ENCODE data around the gene FGF1.

FGF1 gene

DNA sequence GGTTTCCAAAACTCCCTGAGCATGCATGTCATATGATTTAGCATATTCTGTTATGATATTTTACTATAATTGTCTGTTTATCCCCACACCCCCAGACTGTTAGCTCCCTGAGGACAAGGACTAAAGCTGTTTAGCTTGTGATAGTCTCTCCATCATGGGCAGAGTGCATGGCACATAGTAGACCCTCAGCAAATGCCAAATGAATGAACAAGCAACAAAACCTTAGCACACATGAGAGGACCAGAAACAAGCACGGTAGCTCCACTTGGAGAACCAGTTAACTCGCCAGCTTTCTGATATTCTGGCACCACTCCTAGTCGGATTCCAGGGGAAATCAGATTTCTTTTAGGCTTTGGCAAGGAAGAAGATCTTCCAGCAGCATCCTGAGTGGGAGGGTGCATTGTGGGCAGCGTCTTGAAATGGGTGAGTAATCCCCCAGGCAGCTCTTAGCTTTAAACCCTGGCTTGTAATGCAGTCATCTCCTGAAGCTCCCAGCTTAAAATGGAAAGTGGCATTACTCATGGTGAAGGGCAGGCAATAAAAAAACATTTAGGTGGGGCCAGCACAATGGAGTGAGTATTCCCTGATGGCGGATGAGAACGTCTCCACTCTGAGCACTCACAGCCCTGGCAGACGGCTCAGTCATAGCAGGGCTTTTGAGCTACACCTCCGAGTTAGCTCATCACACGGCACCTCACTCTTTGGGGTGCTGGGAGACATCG, 41.1 kb downstream of the FGF1 start (continued):
- TF ChIP-seq, protein P1, sequence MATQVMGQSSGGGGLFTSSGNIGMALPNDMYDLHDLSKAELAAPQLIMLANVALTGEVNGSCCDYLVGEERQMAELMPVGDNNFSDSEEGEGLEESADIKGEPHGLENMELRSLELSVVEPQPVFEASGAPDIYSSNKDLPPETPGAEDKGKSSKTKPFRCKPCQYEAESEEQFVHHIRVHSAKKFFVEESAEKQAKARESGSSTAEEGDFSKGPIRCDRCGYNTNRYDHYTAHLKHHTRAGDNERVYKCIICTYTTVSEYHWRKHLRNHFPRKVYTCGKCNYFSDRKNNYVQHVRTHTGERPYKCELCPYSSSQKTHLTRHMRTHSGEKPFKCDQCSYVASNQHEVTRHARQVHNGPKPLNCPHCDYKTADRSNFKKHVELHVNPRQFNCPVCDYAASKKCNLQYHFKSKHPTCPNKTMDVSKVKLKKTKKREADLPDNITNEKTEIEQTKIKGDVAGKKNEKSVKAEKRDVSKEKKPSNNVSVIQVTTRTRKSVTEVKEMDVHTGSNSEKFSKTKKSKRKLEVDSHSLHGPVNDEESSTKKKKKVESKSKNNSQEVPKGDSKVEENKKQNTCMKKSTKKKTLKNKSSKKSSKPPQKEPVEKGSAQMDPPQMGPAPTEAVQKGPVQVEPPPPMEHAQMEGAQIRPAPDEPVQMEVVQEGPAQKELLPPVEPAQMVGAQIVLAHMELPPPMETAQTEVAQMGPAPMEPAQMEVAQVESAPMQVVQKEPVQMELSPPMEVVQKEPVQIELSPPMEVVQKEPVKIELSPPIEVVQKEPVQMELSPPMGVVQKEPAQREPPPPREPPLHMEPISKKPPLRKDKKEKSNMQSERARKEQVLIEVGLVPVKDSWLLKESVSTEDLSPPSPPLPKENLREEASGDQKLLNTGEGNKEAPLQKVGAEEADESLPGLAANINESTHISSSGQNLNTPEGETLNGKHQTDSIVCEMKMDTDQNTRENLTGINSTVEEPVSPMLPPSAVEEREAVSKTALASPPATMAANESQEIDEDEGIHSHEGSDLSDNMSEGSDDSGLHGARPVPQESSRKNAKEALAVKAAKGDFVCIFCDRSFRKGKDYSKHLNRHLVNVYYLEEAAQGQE (tag by site-specific recombination; IDR thresholded peaks at IDR 0.05): no peak
- TF ChIP-seq, protein P2, sequence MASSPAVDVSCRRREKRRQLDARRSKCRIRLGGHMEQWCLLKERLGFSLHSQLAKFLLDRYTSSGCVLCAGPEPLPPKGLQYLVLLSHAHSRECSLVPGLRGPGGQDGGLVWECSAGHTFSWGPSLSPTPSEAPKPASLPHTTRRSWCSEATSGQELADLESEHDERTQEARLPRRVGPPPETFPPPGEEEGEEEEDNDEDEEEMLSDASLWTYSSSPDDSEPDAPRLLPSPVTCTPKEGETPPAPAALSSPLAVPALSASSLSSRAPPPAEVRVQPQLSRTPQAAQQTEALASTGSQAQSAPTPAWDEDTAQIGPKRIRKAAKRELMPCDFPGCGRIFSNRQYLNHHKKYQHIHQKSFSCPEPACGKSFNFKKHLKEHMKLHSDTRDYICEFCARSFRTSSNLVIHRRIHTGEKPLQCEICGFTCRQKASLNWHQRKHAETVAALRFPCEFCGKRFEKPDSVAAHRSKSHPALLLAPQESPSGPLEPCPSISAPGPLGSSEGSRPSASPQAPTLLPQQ (tag by site-specific recombination; IDR thresholded peaks at IDR 0.05): peak; percentile 99
- peak; percentile 99 for TF ChIP-seq ZFP69B (tag by site-specific recombination; IDR thresholded peaks at IDR 0.05)
- peak; percentile 28; the same call in 1 of the 2 replicates for TF ChIP-seq GLIS2 (tag by site-specific recombination; IDR thresholded peaks at IDR 0.05)
- TF ChIP-seq ZXDB (tag by site-specific recombination; IDR thresholded peaks at IDR 0.05): no peak
- TF ChIP-seq ZNF10 (tag by site-specific recombination; IDR thresholded peaks at IDR 0.05): peak; percentile 51
- TF ChIP-seq ZNF521 (tag by site-specific recombination; IDR thresholded peaks at IDR 0.05): no peak
- TF ChIP-seq, protein P3, sequence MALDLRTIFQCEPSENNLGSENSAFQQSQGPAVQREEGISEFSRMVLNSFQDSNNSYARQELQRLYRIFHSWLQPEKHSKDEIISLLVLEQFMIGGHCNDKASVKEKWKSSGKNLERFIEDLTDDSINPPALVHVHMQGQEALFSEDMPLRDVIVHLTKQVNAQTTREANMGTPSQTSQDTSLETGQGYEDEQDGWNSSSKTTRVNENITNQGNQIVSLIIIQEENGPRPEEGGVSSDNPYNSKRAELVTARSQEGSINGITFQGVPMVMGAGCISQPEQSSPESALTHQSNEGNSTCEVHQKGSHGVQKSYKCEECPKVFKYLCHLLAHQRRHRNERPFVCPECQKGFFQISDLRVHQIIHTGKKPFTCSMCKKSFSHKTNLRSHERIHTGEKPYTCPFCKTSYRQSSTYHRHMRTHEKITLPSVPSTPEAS (tag by site-specific recombination; IDR thresholded peaks at IDR 0.05): no peak
- TF ChIP-seq, protein P4, sequence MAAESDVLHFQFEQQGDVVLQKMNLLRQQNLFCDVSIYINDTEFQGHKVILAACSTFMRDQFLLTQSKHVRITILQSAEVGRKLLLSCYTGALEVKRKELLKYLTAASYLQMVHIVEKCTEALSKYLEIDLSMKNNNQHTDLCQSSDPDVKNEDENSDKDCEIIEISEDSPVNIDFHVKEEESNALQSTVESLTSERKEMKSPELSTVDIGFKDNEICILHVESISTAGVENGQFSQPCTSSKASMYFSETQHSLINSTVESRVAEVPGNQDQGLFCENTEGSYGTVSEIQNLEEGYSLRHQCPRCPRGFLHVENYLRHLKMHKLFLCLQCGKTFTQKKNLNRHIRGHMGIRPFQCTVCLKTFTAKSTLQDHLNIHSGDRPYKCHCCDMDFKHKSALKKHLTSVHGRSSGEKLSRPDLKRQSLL (tag by site-specific recombination; IDR thresholded peaks at IDR 0.05): peak; percentile 28; the same call in 1 of the 2 replicates
- no peak for TF ChIP-seq ZNF274 (IDR thresholded peaks at IDR 0.05; ENCODE audit: low read length)
- no peak for TF ChIP-seq ZNF274 (tag by site-specific recombination; IDR thresholded peaks at IDR 0.05; ENCODE audit: borderline replicate concordance)
- peak; percentile 76 for TF ChIP-seq SP7 (tag by site-specific recombination; IDR thresholded peaks at IDR 0.05)
- no peak for TF ChIP-seq REPIN1 (tag by site-specific recombination; IDR thresholded peaks at IDR 0.05; ENCODE audit: low read depth)
- TF ChIP-seq ZFHX2 (tag by site-specific recombination; conservative IDR thresholded peaks at IDR 0.05): peak; percentile 71
- TF ChIP-seq, protein P5, sequence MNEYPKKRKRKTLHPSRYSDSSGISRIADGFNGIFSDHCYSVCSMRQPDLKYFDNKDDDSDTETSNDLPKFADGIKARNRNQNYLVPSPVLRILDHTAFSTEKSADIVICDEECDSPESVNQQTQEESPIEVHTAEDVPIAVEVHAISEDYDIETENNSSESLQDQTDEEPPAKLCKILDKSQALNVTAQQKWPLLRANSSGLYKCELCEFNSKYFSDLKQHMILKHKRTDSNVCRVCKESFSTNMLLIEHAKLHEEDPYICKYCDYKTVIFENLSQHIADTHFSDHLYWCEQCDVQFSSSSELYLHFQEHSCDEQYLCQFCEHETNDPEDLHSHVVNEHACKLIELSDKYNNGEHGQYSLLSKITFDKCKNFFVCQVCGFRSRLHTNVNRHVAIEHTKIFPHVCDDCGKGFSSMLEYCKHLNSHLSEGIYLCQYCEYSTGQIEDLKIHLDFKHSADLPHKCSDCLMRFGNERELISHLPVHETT (tag by site-specific recombination; IDR thresholded peaks at IDR 0.05): 0 out of 2 replicates have a peak, but pooled peaks have one; percentile 56
- TF ChIP-seq, protein P6, sequence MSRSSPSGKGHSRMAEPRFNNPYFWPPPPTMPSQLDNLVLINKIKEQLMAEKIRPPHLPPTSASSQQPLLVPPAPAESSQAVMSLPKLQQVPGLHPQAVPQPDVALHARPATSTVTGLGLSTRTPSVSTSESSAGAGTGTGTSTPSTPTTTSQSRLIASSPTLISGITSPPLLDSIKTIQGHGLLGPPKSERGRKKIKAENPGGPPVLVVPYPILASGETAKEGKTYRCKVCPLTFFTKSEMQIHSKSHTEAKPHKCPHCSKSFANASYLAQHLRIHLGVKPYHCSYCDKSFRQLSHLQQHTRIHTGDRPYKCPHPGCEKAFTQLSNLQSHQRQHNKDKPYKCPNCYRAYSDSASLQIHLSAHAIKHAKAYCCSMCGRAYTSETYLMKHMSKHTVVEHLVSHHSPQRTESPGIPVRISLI (tag by site-specific recombination; IDR thresholded peaks at IDR 0.05): peak; percentile 69
- peak; percentile 96 for TF ChIP-seq ZNF184 (tag by site-specific recombination; IDR thresholded peaks at IDR 0.05)
- TF ChIP-seq ZNF660 (tag by site-specific recombination; IDR thresholded peaks at IDR 0.05): peak; percentile 95
- TF ChIP-seq ZNF555 (tag by site-specific recombination; conservative IDR thresholded peaks at IDR 0.05): no peak
- peak; percentile 68 for TF ChIP-seq GLIS1 (tag by site-specific recombination; IDR thresholded peaks at IDR 0.05)
- TF ChIP-seq ZNF239 (tag by site-specific recombination; IDR thresholded peaks at IDR 0.05): no peak
- TF ChIP-seq, protein P7, sequence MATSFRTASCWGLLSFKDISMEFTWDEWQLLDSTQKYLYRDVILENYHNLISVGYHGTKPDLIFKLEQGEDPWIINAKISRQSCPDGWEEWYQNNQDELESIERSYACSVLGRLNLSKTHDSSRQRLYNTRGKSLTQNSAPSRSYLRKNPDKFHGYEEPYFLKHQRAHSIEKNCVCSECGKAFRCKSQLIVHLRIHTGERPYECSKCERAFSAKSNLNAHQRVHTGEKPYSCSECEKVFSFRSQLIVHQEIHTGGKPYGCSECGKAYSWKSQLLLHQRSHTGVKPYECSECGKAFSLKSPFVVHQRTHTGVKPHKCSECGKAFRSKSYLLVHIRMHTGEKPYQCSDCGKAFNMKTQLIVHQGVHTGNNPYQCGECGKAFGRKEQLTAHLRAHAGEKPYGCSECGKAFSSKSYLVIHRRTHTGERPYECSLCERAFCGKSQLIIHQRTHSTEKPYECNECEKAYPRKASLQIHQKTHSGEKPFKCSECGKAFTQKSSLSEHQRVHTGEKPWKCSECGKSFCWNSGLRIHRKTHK (tag by site-specific recombination; IDR thresholded peaks at IDR 0.05): no peak
- no peak for TF ChIP-seq ZNF785 (tag by site-specific recombination; IDR thresholded peaks at IDR 0.05)
- TF ChIP-seq, protein P8, sequence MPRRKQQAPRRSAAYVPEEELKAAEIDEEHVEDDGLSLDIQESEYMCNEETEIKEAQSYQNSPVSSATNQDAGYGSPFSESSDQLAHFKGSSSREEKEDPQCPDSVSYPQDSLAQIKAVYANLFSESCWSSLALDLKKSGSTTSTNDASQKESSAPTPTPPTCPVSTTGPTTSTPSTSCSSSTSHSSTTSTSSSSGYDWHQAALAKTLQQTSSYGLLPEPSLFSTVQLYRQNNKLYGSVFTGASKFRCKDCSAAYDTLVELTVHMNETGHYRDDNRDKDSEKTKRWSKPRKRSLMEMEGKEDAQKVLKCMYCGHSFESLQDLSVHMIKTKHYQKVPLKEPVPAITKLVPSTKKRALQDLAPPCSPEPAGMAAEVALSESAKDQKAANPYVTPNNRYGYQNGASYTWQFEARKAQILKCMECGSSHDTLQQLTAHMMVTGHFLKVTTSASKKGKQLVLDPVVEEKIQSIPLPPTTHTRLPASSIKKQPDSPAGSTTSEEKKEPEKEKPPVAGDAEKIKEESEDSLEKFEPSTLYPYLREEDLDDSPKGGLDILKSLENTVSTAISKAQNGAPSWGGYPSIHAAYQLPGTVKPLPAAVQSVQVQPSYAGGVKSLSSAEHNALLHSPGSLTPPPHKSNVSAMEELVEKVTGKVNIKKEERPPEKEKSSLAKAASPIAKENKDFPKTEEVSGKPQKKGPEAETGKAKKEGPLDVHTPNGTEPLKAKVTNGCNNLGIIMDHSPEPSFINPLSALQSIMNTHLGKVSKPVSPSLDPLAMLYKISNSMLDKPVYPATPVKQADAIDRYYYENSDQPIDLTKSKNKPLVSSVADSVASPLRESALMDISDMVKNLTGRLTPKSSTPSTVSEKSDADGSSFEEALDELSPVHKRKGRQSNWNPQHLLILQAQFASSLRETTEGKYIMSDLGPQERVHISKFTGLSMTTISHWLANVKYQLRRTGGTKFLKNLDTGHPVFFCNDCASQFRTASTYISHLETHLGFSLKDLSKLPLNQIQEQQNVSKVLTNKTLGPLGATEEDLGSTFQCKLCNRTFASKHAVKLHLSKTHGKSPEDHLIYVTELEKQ (tag by site-specific recombination; IDR thresholded peaks at IDR 0.05; ENCODE audit: borderline replicate concordance): 0 out of 2 replicates have a peak, but pooled peaks have one; percentile 36
